Heart right ventricle (tissue), 16 donors: ENCODE measurements around the gene ZFR2. TPM values are rescaled to one million over a fixed set of nuclear protein-coding genes. Genes with fewer than 3 reads are reported as not detected.

Source experiments
- ATAC-seq, 8 donors: fragments of 200-7000 bp; cut with Tn5 transposase; one replicate each; pipeline ENCODE4 v1.9.1; 2020; ENCODE audit warnings: mild to moderate bottlenecking in 8 of 8, moderate library complexity in 8 of 8, moderate number of reproducible peaks in 1 of 8
- DNase-seq, 2 donors: peaks; one replicate each; pipeline ENCODE4 v3.0.0-alpha.2; 2020
- H3K27ac ChIP-seq, 10 donors: fragments of 200-600 bp; sonication (generic) in 2 of 10; one replicate each; pipeline versions ENCODE4 v1.5.0 to v1.8.0; 2020 to 2022; ENCODE audit warnings: mild to moderate bottlenecking in 3 of 10
- H3K27me3 ChIP-seq, 7 donors: fragments of 200-600 bp; one replicate each; pipeline ENCODE4 v1.8.0; 2021 to 2022; ENCODE audit warnings: mild to moderate bottlenecking in 2 of 7
- H3K36me3 ChIP-seq, 9 donors: fragments of 200-600 bp; sonication (generic) in 1 of 9; one replicate each; pipeline versions ENCODE4 v1.5.0 to v1.8.0; 2020 to 2022; ENCODE audit warnings: mild to moderate bottlenecking in 2 of 9
- H3K4me1 ChIP-seq, 9 donors: fragments of 200-600 bp; sonication (generic) in 1 of 9; one replicate each; pipeline versions ENCODE4 v1.5.0 to v1.8.0; 2020 to 2022; ENCODE audit warnings: mild to moderate bottlenecking in 4 of 9
- H3K4me3 ChIP-seq, 10 donors: fragments of 200-600 bp; sonication (generic) in 2 of 10; one replicate each; pipeline versions ENCODE4 v1.5.0 to v1.8.0; 2020 to 2022; ENCODE audit warnings: mild to moderate bottlenecking in 7 of 10, moderate library complexity in 2 of 10
- H3K9me3 ChIP-seq, 11 donors: fragments of 200-600 bp in 10 of 11; sonication (generic) in 2 of 11; one replicate each; pipeline versions ENCODE4 v1.5.0 to v1.8.0; 2013 to 2022; ENCODE audit warnings: mild to moderate bottlenecking in 2 of 11, control low read depth in 1 of 11, moderate library complexity in 1 of 11
- CTCF ChIP-seq, 9 donors: fragments of 200-600 bp; sonication (generic) in 2 of 9; IDR thresholded peaks; one replicate each; pipeline versions ENCODE4 v1.5.0 to v1.8.0; 2021 to 2022; ENCODE audit warnings: antibody characterized with exemption in 9 of 9, mild to moderate bottlenecking in 5 of 9, moderate library complexity in 1 of 9
- WGBS, 2 donors: extraction: QIAGEN DNeasy Blood & Tissue Kit; methylation state at CpG; one replicate each; pipeline ENCODE4 v1.1.7; 2013; ENCODE audit warnings: inconsistent platforms in 1 of 2; 5-methylcytosine and 5-hydroxymethylcytosine counted together
- intact Hi-C, 10 donors: fragments of 100-400 bp; cut with DNase I; formaldehyde crosslinking; loops; one replicate each; pipeline versions ENCODE4 v1.11.1 to v1.14.2; 2022
- polyA plus RNA-seq, 2 donors: library from polyadenylated mRNA; stranded (reverse); fragments of 200-250 nt; gene quantifications; one replicate each; pipeline ENCODE4 v1.2.3, GENCODE V29; 2013
- total RNA-seq, 10 donors: library from RNA; stranded (reverse); fragmentation: NEBNext Ultra II Directional in 3 of 10; extraction: Animal tissue kit (Norgen Biotek cat#: 25700) in 3 of 10; gene quantifications; one replicate each; pipeline versions ENCODE4 v1.2.1 to v1.2.4, GENCODE V29; 2021 to 2023
- donor health status: Arrhythmogenic right ventricular cardiomyopathy.
- donor health status: ischemic (EF 13 %, LVEDD 7.1; RV severe dilation, severe dysfunction).
- donor health status: healthy with polysubstance abuse.
- donor health status: DM: no; HTN: yes; CAD: no.
- donor health status: DM: no; HTN: no; CAD: no.
- donor health status: ischemic (EF 25% LVEDD 6.9; RV normal size, moderate dysfunction).
- donor health status: ischemic (EF 25% LVEDD 5.7; RV mildly dilated, moderate dysfunction).
- donor health status: healthy.
- donor health status: DM: yes; HTN: yes; CAD: no.
- donor health status: Ischemic cardiomyopathy.
- donor health status: ischemic (EF 35%, LVEDD 5.7; RV mildly dilated, moderate dysfunction).
- donor health status: nonischemic (EF 11% LVEDD 7.7; RV severe dilation, severe dysfunction).
- donor health status: DM: yes; HTN: yes; CAD: no.
- donor health status: PGD.
- donor health status: ischemic (EF 29% LVEDD 5.4; RV normal size, mild dysfunction).
- donor health status: nonischemic (EF 23%, LVEDD 6.1; RV moderate dilation, normal function).

Gene ZFR2
- total and polyA plus RNA-seq, 12 donors = 0.04 to 0.29 TPM; not detected in 10

GRCh38 chr19:3765121-3765520, 103.7 kb downstream of the ZFR2 start:
- Histone ChIP-seq H3K27ac (no peak overlapping the region), H3K4me3 (no peak overlapping the region), H3K9me3 (no peaks in the 10 kb centered on the region), H3K4me1 (peaks cover 3 to 34% (median 22%) of the 10 kb centered on the region in 9 donors), H3K27me3 (no peaks in the 10 kb centered on the region), H3K36me3 (peaks cover 0 to 54% (median 19%) of the 10 kb centered on the region in 9 donors)
- intact Hi-C loops = loop anchor here in 4 of 10 donors (10.0 kb wide), 3 partner anchors 60 to 210 kb away; partner anchors contain the start of gene DAPK3 (in 1 of the 4)
- ATAC-seq (no peak), DNase-seq (no peak)
- no peak for TF ChIP-seq CTCF (IDR thresholded peaks at IDR 0.05)
- WGBS, 2 donors = 90 to 94% methylated on average over 12 of the region's 12 CpGs

- Histone ChIP-seq H3K27me3 (no peaks in the 10 kb centered on the region), H3K36me3 (peaks cover 0 to 52% (median 34%) of the 10 kb centered on the region in 9 donors), H3K9me3 (no peaks in the 10 kb centered on the region), H3K4me3 (peak within 1 kb of the TSS; percentile 68 to 99 (median 91)), H3K27ac (peak within 1 kb of the TSS; percentile 95 to 100 (median 97)), H3K4me1 (peaks cover 3 to 48% (median 35%) of the 10 kb centered on the region in 9 donors)
- no peak for TF ChIP-seq CTCF (IDR thresholded peaks at IDR 0.05)
- ATAC-seq (peak; percentile 94 to 98 (median 96)), DNase-seq (peak; percentile 99 to 100)
- intact Hi-C loops = loop anchor here in 8 of 10 donors (2.0 to 10.0 kb wide), 8 partner anchors 60 to 225 kb away; partner anchors contain the start of genes DAPK3 (in 2 of the 8), EEF2 (in 1 of the 8) and PIP5K1C (in 1 of the 8)
- 4% methylated on average over 47 of the region's 47 CpGs for WGBS, 2 donors
Measured at GRCh38 chr19:3762501-3763459, 106.1 kb downstream of the ZFR2 start, which contains the start of gene MRPL54. Gene MRPL54, plus strand, starts transcription at chr19:3762682. Its CDS starts 19 bp downstream, at chr19:3762701.

- WGBS, 2 donors = 56 to 72% methylated on average over 1 of the region's 1 CpG
- peaks cover 0 to 52% (median 34%) of the 10 kb centered on the region in 9 donors for H3K36me3 ChIP-seq
- intact Hi-C loops = loop anchor here in 8 of 10 donors (2.0 to 10.0 kb wide), 8 partner anchors 60 to 225 kb away; partner anchors contain the start of genes DAPK3 (in 2 of the 8), EEF2 (in 1 of the 8) and PIP5K1C (in 1 of the 8)
Measured at GRCh38 chr19:3762130-3762473, 106.7 kb downstream of the ZFR2 start.

More at GRCh38 chr19:3762130-3762473, 106.7 kb downstream of the ZFR2 start:
- TF ChIP-seq CTCF (IDR thresholded peaks at IDR 0.05) = no peak
- H3K9me3 ChIP-seq = no peaks in the 10 kb centered on the region
- H3K4me1 ChIP-seq = peaks cover 3 to 48% (median 35%) of the 10 kb centered on the region in 9 donors
- peak overlapping the region in 7 of 10 donors; percentile 56 to 89 (median 67) for H3K4me3 ChIP-seq
- no peak for DNase-seq
- ATAC-seq = no peak
- H3K27me3 ChIP-seq = no peaks in the 10 kb centered on the region
- H3K27ac ChIP-seq = peak overlapping the region; percentile 24 to 100 (median 97)
